GM23338 (cell line): ENCODE results near the gene LOXL1. TPM values are rescaled to one million over a fixed set of nuclear protein-coding genes. Genes with fewer than 3 reads are reported as not detected.

ENCODE experiments used
- ATAC-seq: fragments of 200-7000 bp; cut with Tn5 transposase; 3 replicates; pipeline ENCODE4 v1.9.1; 2020
- DNase-seq: peaks from one replicate; pipeline ENCODE4 v3.0.0-alpha.2; 2015; ENCODE audit warnings: low spot score
- H2AFZ ChIP-seq: fragments of 200-600 bp; sonication (generic); 2 replicates; pipeline ENCODE4 v1.8.0; 2016; ENCODE audit warnings: antibody characterized with exemption, mild to moderate bottlenecking, moderate library complexity
- H3F3A ChIP-seq: fragments of 200-600 bp; sonication (generic); replicated peaks from 2 replicates; pipeline ENCODE4 v1.8.0; 2017; ENCODE audit warnings: antibody characterized with exemption, mixed run types, low read depth
- H3K27ac ChIP-seq: fragments of 200-600 bp; sonication (generic); 2 replicates; pipeline ENCODE4 v1.6.1; 2016; ENCODE audit warnings: low read depth
- H3K27me3 ChIP-seq: fragments of 200-600 bp; sonication (generic); 2 replicates; pipeline ENCODE4 v1.8.0; 2016; ENCODE audit warnings: mild to moderate bottlenecking, mixed run types, moderate library complexity; ENCODE audit not compliant: insufficient read depth
- H3K36me3 ChIP-seq: fragments of 200-600 bp; sonication (generic); 2 replicates; pipeline ENCODE4 v1.8.0; 2016; ENCODE audit warnings: mild to moderate bottlenecking; ENCODE audit not compliant: insufficient read depth
- H3K4me1 ChIP-seq: fragments of 200-600 bp; sonication (generic); 2 replicates; pipeline ENCODE4 v1.8.0; 2016; ENCODE audit warnings: mild to moderate bottlenecking, moderate library complexity; ENCODE audit not compliant: insufficient read depth
- H3K4me2 ChIP-seq: fragments of 200-600 bp; sonication (generic); 2 replicates; pipeline ENCODE4 v1.7.1; 2017; ENCODE audit warnings: mixed run types
- H3K4me3 ChIP-seq: fragments of 200-600 bp; sonication (generic); 2 replicates; pipeline ENCODE4 v1.6.1; 2016; ENCODE audit warnings: mixed run types
- H3K79me2 ChIP-seq: fragments of 200-600 bp; sonication (generic); replicated peaks from 2 replicates; pipeline ENCODE4 v1.8.0; 2017; ENCODE audit warnings: mild to moderate bottlenecking; ENCODE audit not compliant: insufficient read depth
- H3K9me2 ChIP-seq: fragments of 200-600 bp; sonication (generic); 2 replicates; pipeline ENCODE4 v1.8.0; 2017; ENCODE audit not compliant: insufficient read depth
- H4K20me1 ChIP-seq: fragments of 200-600 bp; sonication (generic); replicated peaks from 2 replicates; pipeline ENCODE4 v1.8.0; 2017; ENCODE audit warnings: mild to moderate bottlenecking; ENCODE audit not compliant: insufficient read depth
- H3K27ac Mint-ChIP-seq: 2 replicates; pipeline ENCODE4 v1.8.0; 2020; ENCODE audit warnings: inconsistent platforms, mild to moderate bottlenecking, moderate library complexity, mixed read lengths
- H3K27me3 Mint-ChIP-seq: 3 replicates; pipeline ENCODE4 v1.8.0; 2022; ENCODE audit warnings: low read depth, mild to moderate bottlenecking, moderate library complexity, mixed read lengths, inconsistent platforms; ENCODE audit not compliant: insufficient read depth, poor library complexity
- H3K36me3 Mint-ChIP-seq: 3 replicates; pipeline ENCODE4 v1.8.0; 2021; ENCODE audit warnings: low read depth, mild to moderate bottlenecking, inconsistent platforms, moderate library complexity, mixed read lengths
- H3K4me1 Mint-ChIP-seq: 3 replicates; pipeline ENCODE4 v1.8.0; 2020; ENCODE audit warnings: mild to moderate bottlenecking, inconsistent platforms, mixed read lengths
- H3K4me3 Mint-ChIP-seq: 3 replicates; pipeline ENCODE4 v1.8.0; 2021; ENCODE audit warnings: moderate library complexity, mild to moderate bottlenecking, inconsistent platforms, mixed read lengths
- H3K9me3 Mint-ChIP-seq: 3 replicates; pipeline ENCODE4 v1.8.0; 2020; ENCODE audit warnings: moderate library complexity, mild to moderate bottlenecking, inconsistent platforms, mixed read lengths
- CREB1 ChIP-seq: fragments of 250-450 bp; sonication (Bioruptor Pico); IDR thresholded peaks from 2 replicates; pipeline ENCODE4 v1.5.0; 2020; ENCODE audit warnings: low read depth, mild to moderate bottlenecking, moderate library complexity
- CTCF ChIP-seq, 2 experiments: fragments of 200-600 bp in 1 of 2; sonication (generic) in 1 of 2; conservative IDR thresholded peaks; 2 replicates each; pipeline versions ENCODE4 v1.5.1 to v1.6.1; 2016 to 2017; ENCODE audit warnings: antibody characterized with exemption in 2 of 2, low read depth in 2 of 2, mild to moderate bottlenecking in 2 of 2, moderate library complexity in 1 of 2
- EZH2 ChIP-seq: fragments of 200-600 bp; sonication (generic); IDR thresholded peaks from one replicate; pipeline ENCODE4 v1.8.0; 2017; ENCODE audit warnings: antibody characterized with exemption, mild to moderate bottlenecking, low read depth; ENCODE audit not compliant: unreplicated experiment
- EZH2phosphoT487 ChIP-seq: fragments of 200-600 bp; sonication (generic); IDR thresholded peaks from one replicate; pipeline ENCODE4 v1.8.1; 2018; ENCODE audit warnings: antibody characterized with exemption; ENCODE audit not compliant: unreplicated experiment
- NANOG ChIP-seq: IDR thresholded peaks from 2 replicates; pipeline ENCODE4 v1.6.1; 2016; ENCODE audit warnings: antibody characterized with exemption, borderline replicate concordance
- POLR2AphosphoS5 ChIP-seq: IDR thresholded peaks from 2 replicates; pipeline ENCODE4 v1.6.1; 2016; ENCODE audit warnings: antibody characterized with exemption, low read depth
- REST ChIP-seq: IDR thresholded peaks from one replicate; pipeline ENCODE4 v1.6.1; 2018; ENCODE audit warnings: antibody characterized with exemption; ENCODE audit not compliant: unreplicated experiment
- ZNF114 ChIP-seq: fragments of 250-450 bp; sonication (Bioruptor Pico); IDR thresholded peaks from 2 replicates; pipeline ENCODE4 v1.5.0; 2020; ENCODE audit warnings: mild to moderate bottlenecking, moderate library complexity
- ZNF462 ChIP-seq: fragments of 250-450 bp; sonication (Bioruptor Pico); IDR thresholded peaks from 2 replicates; pipeline ENCODE4 v1.5.0; 2020; ENCODE audit warnings: mild to moderate bottlenecking, moderate library complexity
- polyA plus RNA-seq: library from polyadenylated mRNA; unstranded; fragments of >200 nt; fragmentation: Nextera tagmentation; extraction: Ambion mirVana; gene quantifications from 2 replicates; pipeline ENCODE4 v1.2.1, GENCODE V29; 2016
- total RNA-seq: library from RNA; depleted of rRNA; stranded (reverse); fragments of >200 nt; shearing (Covaris generic); gene quantifications from 2 replicates; pipeline ENCODE4 v1.2.3, GENCODE V29; 2014

The LOXL1 gene
- total and polyA plus RNA-seq, 2 experiments from 2014 or later, result 6.9 to 10.8 TPM

- Mint-ChIP-seq H3K4me1 (peaks cover 5% of the 10 kb centered on the region; the same call in 1 of the 3 replicates), H3K27ac (no peak overlapping the region), H3K4me3 (no peak overlapping the region), H3K36me3 (no peaks in the 10 kb centered on the region; the same call in 2 of the 3 replicates), H3K9me3 (no peaks in the 10 kb centered on the region), H3K27me3 (peaks cover 9% of the 10 kb centered on the region)
- Histone ChIP-seq H3K9me2 (no peaks in the 10 kb centered on the region), H3K79me2 (no peaks in the 10 kb centered on the region), H3F3A (no peaks in the 10 kb centered on the region), H3K4me1 (no peaks in the 10 kb centered on the region), H3K27ac (no peak overlapping the region), H3K4me3 (no peak overlapping the region), H4K20me1 (no peaks in the 10 kb centered on the region), H2AFZ (no peak overlapping the region), H3K4me2 (no peak overlapping the region), H3K36me3 (no peaks in the 10 kb centered on the region), H3K27me3 (no peaks in the 10 kb centered on the region)
- DNase-seq (no peak), ATAC-seq (no peak)
- TF ChIP-seq NANOG (no peak), EZH2 (no peak), EZH2phosphoT487 (no peak), CTCF (conservative IDR thresholded peaks at IDR 0.05; ENCODE audit: low read depth in 2 of 2) (no peak)
Measured at GRCh38 chr15:73941871-73942635, 15.8 kb downstream of the LOXL1 start.

GRCh38 chr15:73942751-73943270 lies 16.5 kb downstream of the LOXL1 start:
- no peak overlapping the region for H2AFZ ChIP-seq
- no peaks in the 10 kb centered on the region for H3F3A ChIP-seq
- Mint-ChIP-seq H3K27me3 (peaks cover 9% of the 10 kb centered on the region), H3K36me3 (no peaks in the 10 kb centered on the region; the same call in 2 of the 3 replicates), H3K9me3 (no peaks in the 10 kb centered on the region), H3K4me3 (no peak overlapping the region), H3K27ac (no peak overlapping the region), H3K4me1 (peaks cover 5% of the 10 kb centered on the region; the same call in 1 of the 3 replicates)
- DNase-seq, result no peak
- no peak for ATAC-seq
- H3K27ac ChIP-seq, result no peak overlapping the region
- no peaks in the 10 kb centered on the region for H3K79me2 ChIP-seq
- no peak overlapping the region for H3K4me2 ChIP-seq
- no peaks in the 10 kb centered on the region for H3K36me3 ChIP-seq
- no peak overlapping the region for H3K4me3 ChIP-seq
- no peaks in the 10 kb centered on the region for H3K4me1 ChIP-seq
- H3K27me3 ChIP-seq, result no peaks in the 10 kb centered on the region
- no peaks in the 10 kb centered on the region for H3K9me2 ChIP-seq
- H4K20me1 ChIP-seq, result no peaks in the 10 kb centered on the region
- TF ChIP-seq CREB1 (CRISPR knock-in tag) (no peak), ZNF462 (no peak), REST (no peak), POLR2AphosphoS5 (no peak), ZNF114 (CRISPR knock-in tag) (no peak)
